Panc1 (cell line): Measurements from ENCODE around the gene OSCAR. TPM values are rescaled to one million over a fixed set of nuclear protein-coding genes. Genes with fewer than 3 reads are reported as not detected.

ENCODE experiments used
- ATAC-seq: fragments of 200-7000 bp; cut with Tn5 transposase; 2 replicates; pipeline ENCODE4 v1.9.1; 2020; ENCODE audit warnings: mild to moderate bottlenecking, moderate library complexity
- BruUV-seq: library from RNA; stranded (reverse); fragments of 400-500 nt; replicated peaks from 2 replicates; lab custom pipeline; 2021; lab: Mats Ljungman, UMichigan
- CTCF ChIA-PET: fragments of 300-600 bp; sonication (Branson Sonifier 250); formaldehyde crosslinking; loops from one replicate; lab custom pipeline; 2022; ENCODE audit warnings: antibody characterized with exemption; lab: Charles Lee
- POLR2A ChIA-PET: fragments of 300-600 bp; sonication (Branson Sonifier 250); formaldehyde crosslinking; loops from one replicate; lab custom pipeline; 2022; ENCODE audit warnings: antibody characterized with exemption; lab: Charles Lee
- DNase-seq: peaks from one replicate; pipeline ENCODE4 v3.0.0-alpha.2; 2010; ENCODE audit warnings: low read depth, low spot score
- H3K27ac ChIP-seq: 2 replicates; pipeline ENCODE4 v1.5.1; 2011; ENCODE audit warnings: mild to moderate bottlenecking, low read length, inconsistent platforms
- H3K27me3 ChIP-seq: fragments of 200-500 bp; sonication (Bioruptor generic); 2 replicates; pipeline ENCODE4 v1.6.0; 2014; ENCODE audit warnings: low read length, inconsistent platforms; ENCODE audit not compliant: control insufficient read depth, insufficient read depth
- H3K36me3 ChIP-seq: fragments of 200-500 bp; sonication (Bioruptor generic); 2 replicates; pipeline ENCODE4 v1.5.1; 2014; ENCODE audit warnings: inconsistent platforms, mild to moderate bottlenecking, low read length, moderate library complexity; ENCODE audit not compliant: control insufficient read depth, insufficient read depth
- H3K4me1 ChIP-seq: 2 replicates; pipeline ENCODE4 v1.5.1; 2011; ENCODE audit warnings: inconsistent platforms, mild to moderate bottlenecking, low read length, moderate library complexity; ENCODE audit not compliant: control insufficient read depth, insufficient read depth
- H3K4me3 ChIP-seq, 2 experiments: 2 replicates each; pipeline ENCODE4 v1.5.1; 2011 to 2012; ENCODE audit warnings: low read depth in 2 of 2, low read length in 2 of 2, mild to moderate bottlenecking in 2 of 2, inconsistent platforms in 1 of 2, moderate library complexity in 1 of 2
- H3K9me3 ChIP-seq: fragments of 200-500 bp; sonication (Bioruptor generic); 2 replicates; pipeline ENCODE4 v1.5.1; 2014; ENCODE audit warnings: low read depth, mild to moderate bottlenecking, inconsistent platforms, low read length, moderate library complexity; ENCODE audit not compliant: control insufficient read depth, insufficient read depth
- CTCF ChIP-seq: fragments of 450-650 bp; IDR thresholded peaks from 2 replicates; pipeline ENCODE4 v1.5.1; 2017; ENCODE audit warnings: mild to moderate bottlenecking
- POLR2AphosphoS5 ChIP-seq: IDR thresholded peaks from 2 replicates; pipeline ENCODE4 v1.6.1; 2012; ENCODE audit warnings: mild to moderate bottlenecking, low read depth, low read length, moderate library complexity
- REST ChIP-seq, 2 experiments: IDR thresholded peaks; 2 replicates each; pipeline ENCODE4 v1.6.1; 2011 to 2012; ENCODE audit warnings: low read depth in 2 of 2, control low read depth in 1 of 2, low read length in 1 of 2, mild to moderate bottlenecking in 1 of 2, moderate library complexity in 1 of 2; ENCODE audit not compliant: insufficient read depth in 1 of 2
- SIN3A ChIP-seq: IDR thresholded peaks from 2 replicates; pipeline ENCODE4 v1.6.1; 2012; ENCODE audit warnings: low read depth, mild to moderate bottlenecking, low read length, moderate library complexity, borderline replicate concordance; ENCODE audit not compliant: insufficient read depth
- TCF7L2 ChIP-seq: IDR thresholded peaks from 2 replicates; pipeline ENCODE4 v1.6.1; 2011; ENCODE audit warnings: mild to moderate bottlenecking, low read depth, low read length, inconsistent platforms
- in situ Hi-C: cut with HindIII; loops from 2 replicates; pipeline ENCODE4 v1.10.0; 2016; ENCODE audit warnings: low sequenced_read_pairs, low pct_unique_long_range_greater_than_20kb
- intact Hi-C: fragments of 100-400 bp; cut with micrococcal nuclease; formaldehyde crosslinking; loops from one replicate; pipeline ENCODE4 v1.10.0; 2022; ENCODE audit not compliant: unreplicated experiment
- total RNA-seq: library from RNA; stranded (reverse); gene quantifications from one replicate; pipeline ENCODE4 v1.2.1, GENCODE V29; 2021; ENCODE audit not compliant: unreplicated experiment

Gene OSCAR
- total RNA-seq, 1 experiment from 2014 or later: 6.8 TPM

- no peaks in the 10 kb centered on the region for H3K9me3 ChIP-seq
- H3K4me1 ChIP-seq: 0 out of 2 replicates have a peak, but pooled peaks cover 9% of the 10 kb centered on the region
- ChIA-PET CTCF (no interaction called here), POLR2A (no interaction called here)
- H3K4me3 ChIP-seq: no peak overlapping the region
- no peak for TF ChIP-seq SIN3A
- no peak for TF ChIP-seq REST (IDR thresholded peaks at IDR 0.05; ENCODE audit: insufficient read depth in 1 of 2, low read depth in 2 of 2, low read length in 1 of 2)
- no peak for TF ChIP-seq CTCF
- no peak for TF ChIP-seq POLR2AphosphoS5
- in situ Hi-C loops (no loop called here), intact Hi-C loops (no loop called here)
- BruUV-seq: no TSS peak
- no peaks in the 10 kb centered on the region for H3K27me3 ChIP-seq
- DNase-seq: no peak
- peak; percentile 6; the same call in 1 of the 2 replicates for ATAC-seq
- no peaks in the 10 kb centered on the region for H3K36me3 ChIP-seq
- 0 out of 2 replicates have a peak overlapping the region, but pooled peaks have one; percentile 5 for H3K27ac ChIP-seq
These were observed 7.9 kb upstream of the OSCAR start for GRCh38 chr19:54108496-54108895.

- BruUV-seq: no TSS peak
- ATAC-seq (peak; percentile 5; the same call in 1 of the 2 replicates), DNase-seq (no peak)
- in situ Hi-C loops (no loop called here), intact Hi-C loops (no loop called here)
- ChIA-PET POLR2A (no interaction called here), CTCF (no interaction called here)
- 0 out of 2 replicates have a peak, but pooled peaks cover 9% of the 10 kb centered on the region for H3K4me1 ChIP-seq
- no peaks in the 10 kb centered on the region; the same call in 1 of the 2 replicates for H3K36me3 ChIP-seq
- no peak overlapping the region for H3K4me3 ChIP-seq
- TF ChIP-seq POLR2AphosphoS5: no peak
- no peak for TF ChIP-seq SIN3A
- TF ChIP-seq TCF7L2: no peak
- no peak for TF ChIP-seq CTCF
- TF ChIP-seq REST (IDR thresholded peaks at IDR 0.05; ENCODE audit: insufficient read depth in 1 of 2, low read depth in 2 of 2, low read length in 1 of 2): no peak
- 0 out of 2 replicates have a peak overlapping the region, but pooled peaks have one; percentile 5 for H3K27ac ChIP-seq
- no peaks in the 10 kb centered on the region for H3K27me3 ChIP-seq
- H3K9me3 ChIP-seq: no peaks in the 10 kb centered on the region
These were observed 7.4 kb upstream of the OSCAR start for GRCh38 chr19:54107876-54108490.
